IPS DF 6.9 (cell line): Measurements from ENCODE around the gene UCN2.

Experiments
- DNase-seq: peaks from one replicate; pipeline ENCODE4 v3.0.0-alpha.2; 2013; ENCODE audit warnings: low read depth, low spot score
- H3K27ac ChIP-seq: one replicate; pipeline ENCODE4 v1.5.1; 2013; ENCODE audit warnings: low read length, control low read depth
- H3K27me3 ChIP-seq: 2 replicates; pipeline ENCODE4 v1.6.1; 2013; ENCODE audit warnings: mild to moderate bottlenecking, low read length; ENCODE audit not compliant: control insufficient read depth, insufficient read depth
- H3K36me3 ChIP-seq: 2 replicates; pipeline ENCODE4 v1.6.1; 2013; ENCODE audit warnings: low read length; ENCODE audit not compliant: control insufficient read depth, insufficient read depth
- H3K4me1 ChIP-seq: 2 replicates; pipeline ENCODE4 v1.6.1; 2013; ENCODE audit warnings: low read length; ENCODE audit not compliant: control insufficient read depth, insufficient read depth
- H3K4me3 ChIP-seq: 2 replicates; pipeline ENCODE4 v1.5.1; 2013; ENCODE audit warnings: mild to moderate bottlenecking, low read length
- H3K9me3 ChIP-seq: 2 replicates; pipeline ENCODE4 v1.6.1; 2013; ENCODE audit warnings: low read length, inconsistent platforms; ENCODE audit not compliant: control insufficient read depth, insufficient read depth
- WGBS: extraction: QIAGEN DNeasy Blood & Tissue Kit; methylation state at CpG from one replicate; pipeline ENCODE4 v1.1.7; 2013; ENCODE audit warnings: mixed read lengths, missing lambda C conversion rate; ENCODE audit not compliant: insufficient read length, insufficient coverage; 5-methylcytosine and 5-hydroxymethylcytosine counted together

UCN2 gene

DNA sequence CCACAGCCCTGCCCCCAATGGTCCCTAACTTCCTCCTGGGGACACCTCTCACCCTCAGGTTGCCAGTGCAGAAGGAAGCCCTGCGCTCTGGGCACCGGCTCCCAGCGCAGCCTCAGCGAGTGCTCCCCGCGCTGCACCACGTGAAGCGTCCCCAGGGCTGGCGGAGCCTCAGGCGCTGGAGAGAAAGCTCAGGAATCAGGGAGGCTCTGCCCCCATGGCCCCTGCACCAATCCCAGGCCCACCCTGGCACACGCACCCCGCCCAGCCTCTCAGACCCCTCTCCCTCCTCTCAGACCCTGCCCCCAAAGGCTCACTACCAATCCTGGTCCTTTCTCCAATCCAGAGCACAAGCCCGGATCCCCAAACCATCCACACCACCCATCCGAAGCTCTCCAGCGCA, 24.6 kb upstream of the UCN2 start:
- no peak for DNase-seq
- no CpG with 5 or more reads among the region's 15 CpGs for WGBS
- H3K4me3 ChIP-seq: no peak overlapping the region
- H3K9me3 ChIP-seq: no peaks in the 10 kb centered on the region
- H3K27me3 ChIP-seq: no peaks in the 10 kb centered on the region
- no peaks in the 10 kb centered on the region; the same call in 1 of the 2 replicates for H3K36me3 ChIP-seq
- no peak overlapping the region for H3K27ac ChIP-seq
- H3K4me1 ChIP-seq: no peaks in the 10 kb centered on the region; the same call in 1 of the 2 replicates

DNA sequence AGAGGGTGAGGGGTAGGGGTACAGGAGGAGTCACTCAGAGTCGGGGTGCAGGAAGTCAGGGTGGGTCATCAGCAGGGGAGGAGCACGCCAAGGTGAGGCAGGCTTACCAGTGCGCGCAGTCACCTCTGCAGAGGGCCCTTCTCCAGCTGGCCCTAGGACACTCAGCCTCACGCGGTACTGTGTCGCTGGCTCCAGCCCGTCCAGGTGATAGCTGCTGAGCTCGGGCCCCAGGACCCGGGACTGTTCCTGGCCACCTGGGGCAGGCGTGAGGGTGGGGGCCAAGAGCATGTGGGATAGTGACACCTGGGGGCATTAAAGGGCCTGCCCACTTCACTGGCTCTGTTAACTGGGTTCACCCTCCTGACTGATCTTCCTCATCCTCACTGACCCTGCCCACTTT, 24.1 kb upstream of the UCN2 start:
- Histone ChIP-seq H3K4me1 (no peaks in the 10 kb centered on the region; the same call in 1 of the 2 replicates), H3K36me3 (no peaks in the 10 kb centered on the region; the same call in 1 of the 2 replicates), H3K4me3 (no peak overlapping the region), H3K27ac (no peak overlapping the region), H3K9me3 (no peaks in the 10 kb centered on the region), H3K27me3 (no peaks in the 10 kb centered on the region)
- no CpG with 5 or more reads among the region's 11 CpGs for WGBS
- DNase-seq: no peak

DNA sequence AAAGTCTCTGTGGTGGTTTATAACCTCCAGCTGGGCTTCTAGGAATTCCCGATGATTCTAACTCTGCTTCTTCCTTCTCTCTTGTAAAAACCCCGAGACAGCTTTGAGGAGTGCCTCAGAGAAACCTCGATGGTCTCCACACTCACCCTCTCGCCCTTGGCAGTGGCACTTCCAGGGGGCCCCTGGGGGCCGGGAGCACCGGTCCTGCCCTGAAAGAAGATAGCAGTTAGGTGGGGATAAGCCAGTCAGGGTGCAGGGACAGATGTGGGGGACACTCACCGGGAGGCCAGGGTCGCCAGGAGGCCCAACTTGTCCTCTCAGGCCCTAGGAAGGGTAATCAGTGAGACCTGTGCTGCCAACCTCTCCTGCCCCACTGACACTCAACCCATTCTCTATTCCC, 21.8 kb upstream of the UCN2 start:
- H3K4me1 ChIP-seq: no peaks in the 10 kb centered on the region; the same call in 1 of the 2 replicates
- H3K27ac ChIP-seq: no peak overlapping the region
- no CpG with 5 or more reads among the region's 8 CpGs for WGBS
- no peaks in the 10 kb centered on the region; the same call in 1 of the 2 replicates for H3K36me3 ChIP-seq
- no peaks in the 10 kb centered on the region for H3K9me3 ChIP-seq
- no peak for DNase-seq
- H3K4me3 ChIP-seq: no peak overlapping the region
- no peaks in the 10 kb centered on the region for H3K27me3 ChIP-seq

DNA sequence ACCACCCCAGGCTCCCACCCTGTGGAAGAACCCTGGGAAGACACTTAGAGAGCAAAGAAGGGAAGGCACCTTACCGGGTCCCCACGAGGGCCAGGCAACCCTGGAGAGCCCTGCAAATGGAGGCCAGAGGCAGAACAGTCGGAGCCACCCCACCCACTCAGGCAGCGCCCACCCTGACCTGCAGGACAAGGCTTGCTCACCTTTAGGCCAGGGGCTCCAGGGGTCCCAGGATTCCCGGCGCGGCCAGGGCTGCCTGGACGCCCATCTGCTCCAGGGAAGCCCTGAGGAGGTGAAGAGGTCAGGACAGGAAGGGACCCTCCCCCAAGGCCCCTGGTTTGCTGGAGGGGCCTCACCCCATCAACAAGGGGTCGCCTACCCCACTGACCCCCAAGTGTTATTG, 21.3 kb upstream of the UCN2 start:
- WGBS: no CpG with 5 or more reads among the region's 9 CpGs
- no peak for DNase-seq
- no peaks in the 10 kb centered on the region for H3K9me3 ChIP-seq
- no peaks in the 10 kb centered on the region for H3K4me1 ChIP-seq
- H3K36me3 ChIP-seq: no peaks in the 10 kb centered on the region; the same call in 1 of the 2 replicates
- no peaks in the 10 kb centered on the region for H3K27me3 ChIP-seq
- no peak overlapping the region for H3K27ac ChIP-seq
- no peak overlapping the region for H3K4me3 ChIP-seq

DNA sequence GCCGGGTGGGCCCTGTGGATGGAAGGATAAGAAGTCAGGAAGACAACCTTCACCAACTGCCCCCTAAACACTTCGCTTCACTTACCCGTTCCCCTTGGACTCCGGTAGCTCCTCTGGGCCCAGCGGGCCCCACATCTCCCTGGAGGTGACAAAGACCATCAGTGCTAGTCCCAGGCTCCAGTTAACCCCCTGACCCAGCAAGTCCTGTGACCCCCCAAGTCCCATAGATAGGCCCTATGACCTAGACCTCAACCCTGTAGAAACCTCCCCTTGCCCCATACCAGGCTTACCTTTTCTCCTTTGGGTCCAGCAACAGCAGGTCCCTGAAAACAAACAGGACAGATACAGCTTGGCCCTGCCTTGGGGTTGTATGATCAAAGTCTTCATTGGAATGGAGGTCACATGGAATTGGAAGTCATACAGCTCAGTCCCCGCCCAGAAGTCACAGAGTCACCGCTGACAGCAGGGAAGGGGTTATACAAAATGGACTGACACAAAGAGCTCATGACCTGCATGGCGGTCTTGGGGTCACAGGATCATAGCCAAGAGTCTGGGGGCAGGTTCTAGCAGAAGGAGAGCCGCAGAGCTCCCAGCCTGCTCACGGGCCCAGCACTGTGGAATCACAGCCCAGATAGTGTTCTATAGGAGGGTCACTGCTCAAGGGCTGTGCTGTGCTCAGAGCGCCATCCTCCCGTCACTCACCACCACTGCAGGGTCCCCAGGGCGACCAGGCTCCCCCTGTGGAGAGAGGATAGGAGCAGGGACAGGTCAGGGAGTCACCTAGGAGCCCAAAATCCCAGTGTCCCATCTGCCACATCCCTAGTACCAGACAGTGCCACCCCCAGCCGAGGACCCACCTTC, 18.3 kb upstream of the UCN2 start:
- no CpG with 5 or more reads among the region's 14 CpGs for WGBS
- H3K4me1 ChIP-seq: no peaks in the 10 kb centered on the region
- no peak overlapping the region for H3K4me3 ChIP-seq
- H3K9me3 ChIP-seq: no peaks in the 10 kb centered on the region
- DNase-seq: no peak
- H3K36me3 ChIP-seq: no peaks in the 10 kb centered on the region
- H3K27me3 ChIP-seq: no peaks in the 10 kb centered on the region
- no peak overlapping the region for H3K27ac ChIP-seq

DNA sequence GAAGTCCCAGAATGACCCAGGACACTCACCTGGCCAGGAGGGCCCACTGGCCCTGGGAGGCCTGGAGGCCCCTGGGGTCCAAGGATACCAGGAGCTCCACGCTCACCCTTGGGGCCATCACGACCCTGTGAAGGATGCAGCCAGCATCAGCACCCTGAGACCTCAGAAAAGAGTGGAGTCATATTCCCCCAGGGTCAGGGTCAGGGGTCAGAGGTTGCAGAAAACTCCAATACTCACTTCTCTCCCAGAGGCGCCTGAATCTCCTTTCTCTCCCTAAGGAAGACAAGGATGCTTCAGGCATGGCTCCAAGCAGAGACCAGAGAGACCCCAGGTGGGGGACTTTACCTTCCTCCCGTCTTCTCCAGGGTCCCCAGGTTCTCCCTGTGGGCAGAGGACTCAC, 13.1 kb upstream of the UCN2 start:
- no peak overlapping the region for H3K4me3 ChIP-seq
- H3K9me3 ChIP-seq: no peaks in the 10 kb centered on the region
- H3K36me3 ChIP-seq: peaks cover 2% of the 10 kb centered on the region; the same call in 1 of the 2 replicates
- H3K27me3 ChIP-seq: no peaks in the 10 kb centered on the region
- no CpG with 5 or more reads among the region's 4 CpGs for WGBS
- no peak overlapping the region for H3K27ac ChIP-seq
- DNase-seq: no peak
- no peaks in the 10 kb centered on the region for H3K4me1 ChIP-seq

DNA sequence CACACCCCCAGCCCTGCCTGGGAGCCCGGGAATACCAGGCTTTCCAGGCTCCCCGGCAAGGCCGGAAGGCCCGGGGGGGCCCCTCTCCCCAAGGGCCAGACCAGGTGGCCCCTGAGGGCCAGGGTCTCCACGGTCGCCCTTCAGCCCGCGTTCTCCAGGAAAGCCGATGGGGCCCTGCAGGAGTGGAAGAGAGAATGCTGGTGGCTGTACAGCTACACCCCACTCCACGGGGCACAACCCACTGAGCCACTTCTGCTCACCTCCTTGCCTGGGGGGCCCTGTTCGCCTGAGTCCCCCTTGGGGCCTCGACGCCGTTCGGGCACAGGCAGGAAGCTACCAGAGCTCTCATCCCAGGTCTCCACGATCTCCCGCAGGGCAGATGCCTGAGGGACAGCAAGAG, 11.8 kb upstream of the UCN2 start:
- no peaks in the 10 kb centered on the region for H3K9me3 ChIP-seq
- no CpG with 5 or more reads among the region's 17 CpGs for WGBS
- H3K36me3 ChIP-seq: peaks cover 5% of the 10 kb centered on the region; the same call in 1 of the 2 replicates
- no peaks in the 10 kb centered on the region for H3K27me3 ChIP-seq
- no peaks in the 10 kb centered on the region for H3K4me1 ChIP-seq
- no peak overlapping the region for H3K27ac ChIP-seq
- H3K4me3 ChIP-seq: no peak overlapping the region
- no peak for DNase-seq

DNA sequence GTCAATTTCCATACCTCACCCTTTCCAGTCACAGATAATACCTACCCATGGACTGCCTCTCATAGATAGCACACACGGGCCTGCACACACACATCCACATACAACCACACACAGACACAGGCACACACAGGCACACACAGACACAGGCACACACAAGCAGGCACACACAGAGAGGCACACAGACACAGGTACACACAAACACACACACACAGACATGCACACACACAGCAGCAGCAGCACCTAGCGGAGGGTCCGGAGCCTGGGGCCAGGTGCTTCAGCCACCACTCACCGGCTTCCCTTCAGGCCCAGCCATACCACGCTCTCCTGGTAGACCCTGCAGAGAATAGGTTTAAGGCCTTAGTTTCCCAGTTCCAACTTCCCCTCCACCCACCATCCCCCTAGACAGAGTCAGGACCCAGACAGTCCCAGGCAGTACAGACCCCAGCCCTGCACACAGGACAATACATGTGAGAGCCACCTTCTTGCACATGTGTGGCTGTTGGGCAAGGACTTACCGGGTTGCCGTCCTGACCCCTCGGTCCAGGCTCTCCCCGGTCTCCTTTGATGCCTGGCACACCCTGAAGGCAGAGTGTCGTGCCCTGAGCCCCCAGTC, 10.5 kb upstream of the UCN2 start:
- no peaks in the 10 kb centered on the region for H3K4me1 ChIP-seq
- H3K9me3 ChIP-seq: no peaks in the 10 kb centered on the region
- no peak for DNase-seq
- peaks cover 5% of the 10 kb centered on the region; the same call in 1 of the 2 replicates for H3K36me3 ChIP-seq
- no peak overlapping the region for H3K4me3 ChIP-seq
- no peak overlapping the region for H3K27ac ChIP-seq
- WGBS: no CpG with 5 or more reads among the region's 10 CpGs
- H3K27me3 ChIP-seq: no peaks in the 10 kb centered on the region

DNA sequence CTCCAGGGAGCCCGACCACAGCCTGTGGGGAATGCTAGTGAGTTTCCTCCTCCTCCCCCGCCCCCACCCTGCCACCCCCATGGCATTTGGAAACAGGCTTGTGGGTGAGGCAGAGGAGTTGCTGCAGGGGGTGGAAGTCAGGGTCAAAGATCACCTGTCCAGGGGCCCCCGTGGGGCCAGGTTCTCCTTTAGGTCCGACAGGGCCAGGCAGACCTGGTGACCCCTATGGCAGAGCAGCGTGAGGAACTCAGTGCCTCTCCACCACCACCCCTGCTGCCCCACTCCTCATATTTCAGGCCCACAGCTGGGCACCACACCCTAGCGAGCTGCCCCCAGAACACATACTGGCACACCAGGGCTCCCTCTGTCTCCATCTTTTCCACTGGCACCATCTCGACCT, 8.9 kb upstream of the UCN2 start:
- H3K4me1 ChIP-seq: no peaks in the 10 kb centered on the region
- no peak for DNase-seq
- no peak overlapping the region for H3K4me3 ChIP-seq
- no peak overlapping the region for H3K27ac ChIP-seq
- no peaks in the 10 kb centered on the region for H3K9me3 ChIP-seq
- no peaks in the 10 kb centered on the region for H3K27me3 ChIP-seq
- H3K36me3 ChIP-seq: peaks cover 5% of the 10 kb centered on the region; the same call in 1 of the 2 replicates
- WGBS: no CpG with 5 or more reads among the region's 7 CpGs

DNA sequence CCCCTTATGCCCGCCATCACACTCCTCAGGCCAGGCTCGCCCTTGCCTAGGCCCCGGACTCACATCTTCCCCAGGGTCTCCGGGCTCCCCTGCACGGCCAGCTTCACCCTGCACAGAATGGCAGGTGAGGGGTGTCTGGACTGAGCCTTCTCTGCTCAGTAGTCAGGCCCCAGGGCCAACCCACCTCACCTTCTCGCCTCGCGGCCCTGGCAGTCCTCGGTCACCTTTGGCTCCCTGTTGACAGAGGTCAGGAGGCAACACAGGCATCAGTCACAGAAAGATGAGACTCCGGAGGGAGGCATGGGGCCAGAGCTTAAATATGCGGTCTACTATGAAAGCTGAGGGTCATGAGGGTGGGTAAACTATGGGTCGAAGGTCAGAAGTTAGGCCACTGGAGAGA, 8.4 kb upstream of the UCN2 start:
- Histone ChIP-seq H3K27ac (no peak overlapping the region), H3K4me3 (no peak overlapping the region), H3K36me3 (peaks cover 5% of the 10 kb centered on the region; the same call in 1 of the 2 replicates), H3K9me3 (no peaks in the 10 kb centered on the region), H3K27me3 (no peaks in the 10 kb centered on the region), H3K4me1 (no peaks in the 10 kb centered on the region)
- WGBS: no CpG with 5 or more reads among the region's 12 CpGs
- no peak for DNase-seq
